H7 (cell line): ENCODE data around the gene EIF2AK3. TPM values are rescaled to one million over a fixed set of nuclear protein-coding genes. Genes with fewer than 3 reads are reported as not detected.

Experiments used
- DNase-seq: peaks from one replicate; pipeline ENCODE4 v3.0.0; 2012
- H3K27me3 ChIP-seq: 2 replicates; pipeline ENCODE4 v1.6.0; 2011; ENCODE audit warnings: mild to moderate bottlenecking, low read length; ENCODE audit not compliant: control insufficient read depth, insufficient read depth
- H3K36me3 ChIP-seq: replicated peaks from 2 replicates; pipeline ENCODE4 v1.5.1; 2011; ENCODE audit warnings: low read length; ENCODE audit not compliant: control insufficient read depth, insufficient read depth
- H3K4me3 ChIP-seq: 2 replicates; pipeline ENCODE4 v1.5.1; 2011; ENCODE audit warnings: low read depth, mild to moderate bottlenecking, control low read depth, low read length, moderate library complexity; ENCODE audit not compliant: insufficient read depth
- total RNA-seq: library from RNA; depleted of rRNA; stranded (reverse); fragments of >200 nt; shearing (Covaris generic); gene quantifications from 2 replicates; pipeline ENCODE4 v1.2.3, GENCODE V29; 2014; rRNA removed

EIF2AK3 gene
- total RNA-seq, result 13.8 and 23.0 TPM in 2 replicates

GRCh38 chr2:88627055-88627855 is at the start of gene EIF2AK3:
TSS of gene EIF2AK3 (minus strand) at chr2:88627464. CDS start at chr2:88627274, 190 bp downstream.
- DNase-seq, result peak; percentile 94
- Histone ChIP-seq H3K36me3 (no peaks in the 10 kb centered on the region), H3K27me3 (no peaks in the 10 kb centered on the region), H3K4me3 (peak within 1 kb of the TSS; percentile 87)

- DNase-seq, result no peak
- Histone ChIP-seq H3K4me3 (no peak overlapping the region), H3K36me3 (no peaks in the 10 kb centered on the region), H3K27me3 (no peaks in the 10 kb centered on the region)
Measured at GRCh38 chr2:88673363-88673762, 46.1 kb upstream of the EIF2AK3 start.

- Histone ChIP-seq H3K27me3 (no peaks in the 10 kb centered on the region), H3K36me3 (no peaks in the 10 kb centered on the region), H3K4me3 (no peak overlapping the region)
- no peak for DNase-seq
Measured at GRCh38 chr2:88671786-88672427, 44.6 kb upstream of the EIF2AK3 start.

- DNase-seq, result peak; percentile 35
- no peak overlapping the region for H3K4me3 ChIP-seq
Measured at GRCh38 chr2:88669482-88670214, 42.4 kb upstream of the EIF2AK3 start.

GRCh38 chr2:88668862-88669261 is 41.6 kb upstream of the EIF2AK3 start:
- no peak for DNase-seq
- no peaks in the 10 kb centered on the region for H3K36me3 ChIP-seq
- no peak overlapping the region for H3K4me3 ChIP-seq
- H3K27me3 ChIP-seq, result no peaks in the 10 kb centered on the region

More at GRCh38 chr2:88669482-88670214, 42.4 kb upstream of the EIF2AK3 start:
- Histone ChIP-seq H3K27me3 (no peaks in the 10 kb centered on the region), H3K36me3 (no peaks in the 10 kb centered on the region)

GRCh38 chr2:88667219-88667618 is 40.0 kb upstream of the EIF2AK3 start:
- H3K4me3 ChIP-seq, result no peak overlapping the region
- no peaks in the 10 kb centered on the region for H3K27me3 ChIP-seq
- H3K36me3 ChIP-seq, result no peaks in the 10 kb centered on the region
- DNase-seq, result no peak

GRCh38 chr2:88666576-88666975 is 39.3 kb upstream of the EIF2AK3 start:
- Histone ChIP-seq H3K4me3 (no peak overlapping the region), H3K27me3 (no peaks in the 10 kb centered on the region), H3K36me3 (no peaks in the 10 kb centered on the region)
- no peak for DNase-seq

GRCh38 chr2:88660622-88661021 is 33.4 kb upstream of the EIF2AK3 start:
- no peak for DNase-seq
- H3K36me3 ChIP-seq, result no peaks in the 10 kb centered on the region
- H3K4me3 ChIP-seq, result no peak overlapping the region
- no peaks in the 10 kb centered on the region for H3K27me3 ChIP-seq

GRCh38 chr2:88659538-88659915 is 32.3 kb upstream of the EIF2AK3 start:
- no peak for DNase-seq
- Histone ChIP-seq H3K27me3 (no peaks in the 10 kb centered on the region), H3K4me3 (no peak overlapping the region), H3K36me3 (no peaks in the 10 kb centered on the region)

GRCh38 chr2:88658881-88659537 is 31.7 kb upstream of the EIF2AK3 start:
- Histone ChIP-seq H3K27me3 (no peaks in the 10 kb centered on the region), H3K4me3 (no peak overlapping the region), H3K36me3 (no peaks in the 10 kb centered on the region)
- peak; percentile 26 for DNase-seq

- no peaks in the 10 kb centered on the region for H3K27me3 ChIP-seq
- no peak overlapping the region for H3K4me3 ChIP-seq
- DNase-seq, result no peak
- H3K36me3 ChIP-seq, result no peaks in the 10 kb centered on the region
Measured at GRCh38 chr2:88658326-88658725, 31.1 kb upstream of the EIF2AK3 start.

GRCh38 chr2:88657131-88657530 is 29.9 kb upstream of the EIF2AK3 start:
- no peak overlapping the region for H3K4me3 ChIP-seq
- no peaks in the 10 kb centered on the region for H3K36me3 ChIP-seq
- DNase-seq, result no peak
- H3K27me3 ChIP-seq, result no peaks in the 10 kb centered on the region

- Histone ChIP-seq H3K36me3 (no peaks in the 10 kb centered on the region), H3K4me3 (no peak overlapping the region), H3K27me3 (no peaks in the 10 kb centered on the region)
- DNase-seq, result no peak
Measured at GRCh38 chr2:88656690-88657089, 29.4 kb upstream of the EIF2AK3 start.

GRCh38 chr2:88654714-88655113 is 27.4 kb upstream of the EIF2AK3 start:
- no peak for DNase-seq
- no peaks in the 10 kb centered on the region for H3K27me3 ChIP-seq
- no peak overlapping the region for H3K4me3 ChIP-seq
- H3K36me3 ChIP-seq, result no peaks in the 10 kb centered on the region
